Hematopoietic multipotent progenitor cell treated with erythropoietin and hydrocortisone succinate and interleukin-3 and kit ligand, for 6 days (in vitro differentiated cells): Measurements from ENCODE around the gene WDR64.
A peak's percentile ranks its signal among the peaks of the same experiment; 100 is the strongest.

Source experiments
- DNase-seq: peaks from one replicate; pipeline ENCODE4 v3.0.0-alpha.2; 2015

The WDR64 gene

GRCh38 chr1:241846862-241847539 lies 194.9 kb downstream of the WDR64 start:
- peak; percentile 58 for DNase-seq

- no peak for DNase-seq
Observed at GRCh38 chr1:241847540-241847795, 195.4 kb downstream of the WDR64 start.

DNA sequence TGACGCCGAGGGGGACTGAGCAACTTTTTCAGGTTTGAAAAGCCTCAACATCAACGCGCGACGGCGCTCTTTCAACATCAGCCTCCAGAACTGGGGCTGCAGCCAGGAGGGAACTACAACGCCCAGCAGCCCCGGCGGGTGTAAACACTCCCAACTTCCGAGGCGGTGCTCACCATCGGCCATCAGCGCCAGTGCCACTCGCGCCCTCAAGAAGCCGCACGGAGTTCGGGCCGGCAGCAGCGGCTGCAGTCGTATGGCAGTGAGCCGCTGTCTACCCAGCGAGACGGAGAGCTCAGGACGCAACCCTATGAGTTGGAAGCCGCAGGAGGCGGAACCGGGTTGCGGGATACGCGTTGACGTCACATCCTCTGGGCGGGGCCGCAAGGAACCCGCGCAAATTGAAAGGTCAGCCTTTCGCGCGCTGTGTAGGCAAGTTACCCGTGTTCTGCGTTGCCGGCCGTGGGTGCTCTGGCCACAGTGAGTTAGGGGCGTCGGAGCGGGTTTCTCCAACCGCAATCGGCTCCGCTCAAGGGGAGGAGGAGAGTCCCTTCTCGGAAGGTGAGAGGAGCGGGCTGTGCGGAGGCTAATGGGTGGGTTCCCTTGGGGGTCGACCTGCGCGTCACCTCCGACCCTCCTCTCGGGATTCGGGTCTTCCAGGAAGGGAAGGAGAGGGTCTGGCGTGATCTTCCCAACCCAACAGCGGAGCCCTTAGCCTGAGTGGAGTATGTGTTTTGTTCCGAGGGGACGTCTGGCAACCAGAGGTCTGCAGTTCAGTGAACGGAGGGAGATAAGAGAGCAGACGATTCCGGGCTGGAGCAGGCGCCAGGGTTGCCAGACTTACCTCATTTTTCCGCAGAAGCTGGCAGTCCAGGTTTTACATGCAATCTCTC lies 196.0 kb downstream of the WDR64 start, which contains the start of gene EXO1:
EXO1 (plus strand) TSS at position 409 of the 890 bp plus-strand sequence. CDS start 2,222 bp downstream, outside the sequence.
- DNase-seq: peak; percentile 97

GRCh38 chr1:241848686-241849344 lies 196.7 kb downstream of the WDR64 start:
- DNase-seq: peak; percentile 24

DNA sequence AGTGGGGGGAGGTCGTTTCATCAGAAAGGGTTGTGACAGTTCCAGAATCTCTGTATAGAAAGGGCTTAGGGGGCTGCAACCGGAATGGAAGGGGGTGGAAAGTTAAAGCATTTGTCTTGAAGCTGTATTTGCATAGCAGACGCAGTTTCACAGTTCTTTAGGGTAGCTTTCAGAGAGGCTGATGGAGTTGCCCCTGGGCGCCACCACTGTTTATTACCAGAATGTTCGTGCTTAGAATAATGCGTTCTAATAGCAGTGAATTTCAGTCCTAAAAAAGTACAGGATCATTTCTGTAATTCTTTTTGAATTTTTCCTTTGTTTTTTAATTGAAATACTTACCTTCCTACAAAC lies 197.2 kb downstream of the WDR64 start:
- no peak for DNase-seq
